Caki2 (cell line): ENCODE measurements around the gene ANAPC1. TPM values are rescaled to one million over a fixed set of nuclear protein-coding genes. Genes with fewer than 3 reads are reported as not detected.
"Not testable (repeated sequence)": the region's sequence is repeated elsewhere in the genome, so short reads cannot be mapped to it uniquely, and the experiment has no call there.

Experiments used
- DNase-seq: peaks from one replicate; pipeline ENCODE4 v3.0.0-alpha.2; 2015; ENCODE audit warnings: low read depth
- in situ Hi-C: cut with HindIII; loops from 2 replicates; pipeline ENCODE4 v1.10.0; 2016; ENCODE audit warnings: low sequenced_read_pairs, low pct_unique_long_range_greater_than_20kb, mixed read lengths
- total RNA-seq: library from RNA; depleted of rRNA; stranded (reverse); fragments of >200 nt; shearing (Covaris generic); gene quantifications from 2 replicates; pipeline ENCODE4 v1.2.3, GENCODE V29; 2014; ENCODE audit warnings: low replicate concordance; rRNA removed

The ANAPC1 gene
- total RNA-seq: 48.3 and 49.1 TPM in 2 replicates

- peak; percentile 90 for DNase-seq
- in situ Hi-C loops: no loop called here
Measured at GRCh38 chr2:111883661-111884591, at the start of gene ANAPC1. ANAPC1 (minus strand) TSS chr2:111884193; CDS start chr2:111880825, 3,368 bp downstream.

GRCh38 chr2:111932841-111933291, 48.9 kb upstream of the ANAPC1 start:
- in situ Hi-C loops: no loop called here
- no peak for DNase-seq

GRCh38 chr2:111930875-111931274, 46.9 kb upstream of the ANAPC1 start:
- in situ Hi-C loops: no loop called here
- peak; percentile 69 for DNase-seq

GRCh38 chr2:111930409-111930808, 46.4 kb upstream of the ANAPC1 start:
- in situ Hi-C loops: no loop called here
- DNase-seq: no peak

- DNase-seq: no peak
- in situ Hi-C loops: no loop called here
Measured at GRCh38 chr2:111927723-111928122, 43.7 kb upstream of the ANAPC1 start.

GRCh38 chr2:111924617-111925107, 40.7 kb upstream of the ANAPC1 start:
- DNase-seq: no peak
- in situ Hi-C loops: no loop called here

GRCh38 chr2:111923276-111923804, 39.3 kb upstream of the ANAPC1 start:
- in situ Hi-C loops: no loop called here
- DNase-seq: no peak

GRCh38 chr2:111919794-111920608, 36.0 kb upstream of the ANAPC1 start:
- in situ Hi-C loops: no loop called here
- peak; percentile 86 for DNase-seq

- in situ Hi-C loops: no loop called here
- no peak for DNase-seq
Measured at GRCh38 chr2:111919365-111919764, 35.4 kb upstream of the ANAPC1 start.

GRCh38 chr2:111918383-111918806, 34.4 kb upstream of the ANAPC1 start:
- in situ Hi-C loops: no loop called here
- no peak for DNase-seq

GRCh38 chr2:111917106-111917505, 33.1 kb upstream of the ANAPC1 start:
- in situ Hi-C loops: no loop called here
- DNase-seq: no peak

- in situ Hi-C loops: no loop called here
- no peak for DNase-seq
Measured at GRCh38 chr2:111912547-111912946, 28.6 kb upstream of the ANAPC1 start.

- DNase-seq, in situ Hi-C loops: not testable (repeated sequence)
Measured at GRCh38 chr2:111911295-111911977, 27.4 kb upstream of the ANAPC1 start.

- no peak for DNase-seq
- in situ Hi-C loops: no loop called here
Measured at GRCh38 chr2:111910609-111911277, 26.8 kb upstream of the ANAPC1 start.

- DNase-seq, in situ Hi-C loops: not testable (repeated sequence)
Measured at GRCh38 chr2:111909997-111910396, 26.0 kb upstream of the ANAPC1 start.

GRCh38 chr2:111909079-111909478, 25.1 kb upstream of the ANAPC1 start:
- DNase-seq: peak; percentile 31
- in situ Hi-C loops: no loop called here

GRCh38 chr2:111908578-111908977, 24.6 kb upstream of the ANAPC1 start:
- DNase-seq: no peak
- in situ Hi-C loops: no loop called here
